ENCODE measurements around the gene GMDS.

GMDS gene

DNA sequence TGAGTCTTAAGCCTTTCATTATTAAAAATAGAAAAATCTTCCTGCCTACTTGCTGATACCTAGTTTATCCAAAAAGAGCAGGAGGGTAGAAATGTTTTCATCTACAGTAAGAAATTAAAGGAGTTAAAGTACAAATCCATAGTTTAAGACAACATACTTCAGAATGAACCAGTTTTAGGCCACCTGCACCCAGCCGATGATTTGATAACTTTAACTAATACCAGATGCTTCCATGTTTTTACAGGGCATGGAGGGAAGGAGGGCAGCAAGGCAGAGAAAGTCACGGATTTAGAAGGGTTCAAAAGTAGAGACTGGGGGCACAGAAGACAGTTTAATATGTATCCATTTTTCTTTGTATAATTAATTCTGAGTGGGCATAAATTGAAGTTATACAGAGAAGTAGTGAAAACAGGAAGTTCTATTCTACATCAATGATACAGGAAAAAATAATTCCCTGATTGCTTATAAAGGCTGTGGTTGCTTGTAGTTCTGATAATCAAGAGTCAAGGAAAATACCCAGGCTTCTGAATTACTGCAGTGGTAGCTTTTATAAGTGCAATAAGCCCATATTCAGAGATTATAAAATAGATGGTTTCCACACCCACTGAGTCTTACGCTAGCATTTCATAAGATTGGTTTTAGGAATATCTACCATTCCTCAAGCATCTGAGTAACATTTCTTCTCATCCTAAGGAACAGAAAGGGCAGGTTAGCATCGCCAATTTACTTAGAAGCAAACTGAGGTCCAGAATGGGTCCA is 72.0 kb downstream of the GMDS start:
- no peak for DNase-seq

DNA sequence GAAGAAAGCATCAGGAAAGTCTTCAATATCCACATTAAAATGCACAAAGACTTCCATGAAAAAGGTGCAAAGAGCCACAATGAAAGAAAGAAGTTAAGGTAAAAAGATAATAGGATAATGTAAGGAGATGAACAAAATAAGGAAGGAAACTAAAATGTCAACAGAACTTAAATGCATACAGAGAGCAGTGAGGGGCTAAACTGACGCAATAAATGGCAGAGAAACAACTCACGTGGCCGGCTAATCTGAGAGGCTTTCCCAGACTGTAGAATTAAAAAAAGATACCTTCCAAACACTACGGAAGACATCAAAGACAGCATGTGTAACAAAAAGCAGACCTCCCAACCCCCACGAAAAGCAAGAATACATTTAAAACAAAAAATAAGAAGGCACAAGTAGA is 73.7 kb downstream of the GMDS start:
- no peak for DNase-seq

DNA sequence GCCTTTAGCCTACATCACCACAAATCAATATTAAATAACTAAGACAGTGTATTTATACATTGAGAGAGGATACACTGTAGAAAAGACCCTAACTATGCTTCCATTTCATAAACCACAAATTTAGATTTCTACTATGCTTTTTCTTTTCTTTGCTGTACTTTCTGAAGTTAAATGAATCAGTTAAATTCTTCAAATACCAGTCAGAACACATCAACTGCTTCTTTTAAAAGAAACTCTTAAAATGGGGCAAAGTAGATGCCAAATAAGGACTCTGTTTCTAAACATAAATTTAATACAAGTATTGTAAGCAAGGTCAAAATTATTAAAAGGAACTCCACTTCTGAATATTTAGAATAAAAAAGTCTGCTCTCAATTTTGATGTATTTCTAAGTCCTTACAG is 76.9 kb downstream of the GMDS start:
- DNase-seq, result no peak

DNA sequence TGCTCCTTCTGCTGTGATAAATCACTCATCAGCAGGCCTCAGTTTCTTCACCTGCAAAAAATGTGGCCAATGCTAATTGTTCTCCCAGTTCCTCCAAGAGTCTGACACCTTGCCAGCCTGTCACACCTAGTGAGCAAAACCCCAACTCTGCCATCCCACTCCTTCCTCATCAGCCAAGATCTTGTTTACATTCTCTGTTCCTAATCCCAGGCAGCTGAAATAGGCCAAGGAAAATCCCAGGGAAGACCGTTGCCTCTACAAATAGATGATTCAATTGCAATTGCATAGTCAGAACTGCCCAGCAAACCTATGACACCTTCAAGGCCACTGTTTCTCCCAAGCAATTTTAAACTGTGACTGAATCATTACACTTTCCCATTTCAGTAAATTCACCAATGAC is 78.7 kb downstream of the GMDS start:
- no peak for DNase-seq

DNA sequence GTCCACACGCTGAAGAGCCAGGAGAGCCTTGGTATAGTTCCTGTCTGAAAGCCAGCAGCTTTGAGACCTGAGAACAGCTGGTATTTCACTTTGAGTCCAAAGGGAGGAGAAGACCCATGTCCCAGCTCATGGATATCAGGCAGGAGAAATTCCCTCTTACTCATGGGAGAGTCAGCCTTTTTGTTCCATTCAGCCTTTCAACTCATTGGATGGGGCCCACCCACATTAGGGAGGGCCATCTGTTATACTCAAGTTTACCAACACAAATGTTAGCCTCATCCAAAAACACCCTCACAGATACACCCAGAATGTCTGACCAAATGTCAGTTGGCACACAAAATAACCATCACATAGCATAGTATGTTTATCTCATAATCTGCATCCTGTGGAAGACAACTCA is 80.1 kb downstream of the GMDS start:
- no peak for DNase-seq

DNA sequence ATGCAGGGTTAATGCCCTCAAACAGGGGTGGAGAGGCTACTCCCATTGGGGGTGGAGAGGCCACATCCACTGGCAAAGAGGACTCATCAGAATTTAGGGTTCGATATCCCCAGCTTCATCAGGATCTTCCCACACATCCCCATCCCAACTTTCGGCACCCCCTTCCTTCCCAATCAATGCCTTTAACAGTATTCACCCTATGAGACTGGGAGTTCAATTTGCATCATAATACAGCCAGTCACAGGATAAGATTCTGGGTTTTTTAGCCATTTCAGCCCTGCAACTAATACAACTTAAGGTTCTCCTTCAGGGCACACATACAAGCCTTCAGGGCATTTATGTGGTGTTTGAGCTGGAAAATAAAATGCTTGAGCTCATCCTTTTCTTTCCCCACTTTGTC is 80.9 kb downstream of the GMDS start:
- no peak for DNase-seq

DNA sequence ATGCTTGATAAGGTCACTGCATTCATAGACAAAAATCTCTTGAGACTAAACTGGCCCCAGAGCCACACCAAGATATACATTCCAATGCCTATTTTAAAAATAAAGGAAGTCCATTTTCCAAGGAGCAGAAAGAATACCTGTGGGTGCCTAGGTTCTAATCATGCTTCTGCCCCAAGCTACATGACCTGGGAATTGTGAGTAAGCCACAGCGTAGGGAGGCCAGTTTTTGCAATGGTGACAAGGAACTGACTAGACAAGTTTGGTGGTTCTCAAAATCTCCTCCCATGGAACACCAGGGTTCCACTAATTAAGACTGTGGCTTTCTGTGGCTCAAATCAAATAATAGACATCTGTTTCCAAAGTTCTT is 83.3 kb downstream of the GMDS start:
- no peak for DNase-seq

DNA sequence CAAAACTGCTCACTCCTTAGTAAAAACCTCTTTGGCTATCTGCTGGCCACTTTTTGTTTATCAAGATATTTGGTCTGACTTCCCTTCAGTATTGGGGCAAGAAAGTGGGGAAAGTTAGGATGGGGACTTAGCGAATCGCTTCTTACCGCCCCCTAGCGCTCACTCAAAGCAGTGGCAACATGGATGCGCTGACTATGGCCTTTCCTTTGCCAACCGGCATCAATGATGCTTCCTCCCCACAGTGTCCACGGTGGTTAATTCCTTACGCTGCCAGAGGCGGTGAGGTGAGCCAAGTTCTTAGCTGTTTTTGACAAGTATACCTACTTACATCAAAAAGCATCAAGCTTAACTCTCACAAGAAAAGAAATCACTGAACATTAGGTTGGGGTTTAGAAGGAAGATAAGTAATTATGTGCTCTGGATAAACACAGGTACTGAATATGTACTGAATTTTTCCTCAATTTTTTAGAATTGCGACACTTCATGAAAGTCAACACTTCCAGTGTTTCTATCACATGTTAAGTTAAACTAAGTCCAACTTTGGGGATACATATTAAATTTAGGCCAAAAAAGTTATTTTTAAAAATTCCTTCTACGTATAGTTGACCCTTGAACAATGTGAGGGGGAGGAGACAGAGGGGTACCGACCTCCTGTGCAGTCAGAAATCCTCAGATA is 86.7 kb downstream of the GMDS start:
- DNase-seq, result no peak

DNA sequence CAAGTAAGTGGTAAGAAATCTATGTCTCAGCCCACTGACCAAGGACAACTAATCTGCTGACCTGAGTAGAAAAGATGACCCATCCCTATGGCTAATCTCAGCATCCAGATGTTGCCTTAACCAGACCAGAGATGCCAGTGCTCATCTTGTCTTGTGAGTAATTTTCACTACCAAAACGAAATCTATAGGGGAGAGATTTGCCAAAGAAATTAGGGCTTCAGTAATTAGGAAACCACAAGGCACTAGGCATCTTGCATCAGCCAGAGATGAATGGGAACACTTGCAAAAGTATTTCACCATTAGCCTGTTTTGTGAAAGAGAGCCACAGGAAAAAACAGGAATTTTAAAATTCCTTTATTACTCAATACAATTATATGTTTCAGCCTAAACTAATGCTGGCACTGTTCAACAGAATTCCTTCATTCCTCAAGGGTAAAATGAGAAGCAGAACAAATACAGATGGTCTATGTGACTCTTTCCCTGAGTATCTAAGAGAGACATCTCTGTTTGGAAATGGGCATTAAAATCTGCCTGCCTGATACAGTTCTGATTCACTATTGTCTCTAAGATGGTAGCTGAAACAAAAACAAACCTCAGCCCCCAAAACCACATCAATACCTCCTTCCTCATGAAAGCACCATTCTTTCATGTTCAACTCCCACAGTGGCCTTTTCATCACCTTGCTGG is 87.8 kb downstream of the GMDS start:
- DNase-seq, result no peak

DNA sequence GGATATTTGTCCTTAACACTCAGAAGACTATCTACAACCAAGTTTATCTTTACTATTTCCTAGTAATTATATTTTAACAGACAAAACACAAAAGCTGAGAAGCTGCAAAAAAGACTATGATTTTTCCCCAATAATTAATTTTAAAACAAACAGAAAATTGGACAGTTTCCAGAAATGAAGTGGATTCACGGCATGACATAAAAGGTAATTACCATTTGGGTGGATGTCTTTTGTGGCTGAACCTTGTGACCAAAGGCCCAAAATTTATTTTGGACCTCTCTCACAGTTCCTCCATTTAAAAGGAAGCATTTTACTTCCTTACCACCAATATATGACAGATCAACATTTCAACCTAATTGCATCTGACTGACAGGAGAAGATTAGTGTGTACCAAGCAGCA is 90.2 kb downstream of the GMDS start:
- no peak for DNase-seq

DNA sequence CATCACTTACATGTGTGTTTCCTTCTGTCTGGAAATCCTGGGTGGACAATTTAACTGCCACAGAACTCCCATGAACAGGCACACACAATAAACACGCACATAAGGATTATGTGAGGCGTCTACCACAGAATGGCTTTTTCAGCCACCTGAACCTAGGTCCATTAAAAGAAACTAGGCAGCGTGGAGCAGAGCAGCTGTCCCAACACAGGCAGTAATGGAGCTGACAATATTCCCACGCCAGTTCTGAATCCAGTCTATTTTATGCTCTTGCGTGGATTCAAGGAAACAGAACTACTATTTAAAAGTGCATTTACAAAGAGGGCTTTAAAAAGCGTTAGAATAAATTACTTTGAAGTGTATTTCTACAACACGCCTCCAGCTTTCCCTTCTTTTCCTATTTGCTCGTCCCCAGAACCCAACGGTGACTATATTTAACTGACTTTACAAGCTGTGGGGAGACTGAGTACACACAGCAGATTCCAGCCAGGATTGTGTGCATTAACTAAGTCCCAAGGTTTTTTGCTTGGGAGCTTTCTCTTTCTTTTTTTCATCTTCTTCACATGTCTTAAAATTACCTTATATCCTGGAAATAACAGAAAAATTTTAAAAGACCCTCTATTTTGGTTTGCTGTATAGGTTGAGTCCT is 95.9 kb downstream of the GMDS start:
- DNase-seq, result no peak

DNA sequence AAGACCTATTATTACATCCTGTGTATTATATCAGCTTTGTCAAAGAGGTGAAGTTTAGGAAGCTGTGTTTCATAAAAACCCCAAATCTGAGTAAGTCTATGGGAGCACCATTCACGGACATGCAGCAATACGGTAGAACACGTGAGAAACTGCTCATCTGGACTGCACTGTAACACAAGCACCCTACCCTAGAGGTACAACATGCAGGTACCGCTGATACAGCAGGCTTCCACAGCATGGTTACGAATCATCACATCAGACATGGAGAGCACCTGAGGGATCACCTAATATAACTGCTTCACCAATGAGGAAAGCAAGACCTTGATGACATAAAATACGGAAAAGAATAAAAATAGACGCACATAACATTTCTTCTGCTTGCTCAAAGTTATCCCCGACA is 96.7 kb downstream of the GMDS start:
- no peak for DNase-seq

DNA sequence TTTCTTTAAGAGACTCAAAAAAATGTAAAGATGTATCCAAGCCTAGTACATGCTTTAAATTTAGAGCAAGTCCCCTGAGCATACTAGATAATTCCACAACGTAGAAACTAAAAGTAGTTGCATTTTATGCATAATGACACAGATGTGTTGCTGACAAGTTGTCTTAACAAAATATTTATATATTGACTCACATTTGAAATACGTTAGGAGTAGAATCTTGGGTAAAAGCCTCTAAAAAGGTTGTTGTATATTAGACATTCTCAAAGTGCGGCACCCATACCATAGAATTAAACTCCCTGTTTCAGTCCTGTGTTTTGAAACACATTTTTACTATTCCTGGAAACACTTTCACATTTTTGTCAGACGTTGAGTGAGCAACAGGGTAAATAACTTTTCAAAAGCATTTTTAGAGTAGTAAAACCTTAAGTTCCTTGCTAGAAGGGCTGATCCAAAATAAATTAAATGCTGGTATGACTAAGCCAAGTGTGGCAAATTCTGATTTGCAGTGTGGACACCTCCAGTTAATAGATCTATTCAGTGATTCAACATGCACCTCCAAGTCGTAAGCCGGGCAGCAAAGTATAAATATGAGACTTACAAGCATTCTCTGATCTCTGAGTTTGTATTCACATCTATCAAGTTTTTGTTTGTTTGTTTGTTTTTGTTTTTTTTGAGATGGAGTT is 97.5 kb downstream of the GMDS start:
- no peak for DNase-seq

DNA sequence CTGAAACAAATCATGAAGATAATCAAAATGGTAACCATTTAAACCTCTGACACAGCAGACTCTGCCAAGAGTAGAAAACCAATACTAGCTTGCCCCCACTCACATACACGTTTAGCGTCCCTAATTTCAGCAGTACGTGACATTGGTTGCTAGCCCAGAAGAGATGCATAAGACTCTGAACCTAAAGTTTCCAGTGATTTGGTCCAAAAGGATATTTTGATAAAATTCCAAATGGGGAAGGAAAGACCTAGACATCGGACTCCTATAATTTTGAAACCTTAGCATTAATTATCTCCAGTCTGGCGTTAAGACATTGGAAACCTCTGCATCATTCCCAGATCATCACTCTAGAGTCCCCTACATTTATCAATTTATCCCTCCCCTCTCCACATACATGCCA is 98.1 kb downstream of the GMDS start:
- no peak for DNase-seq

DNA sequence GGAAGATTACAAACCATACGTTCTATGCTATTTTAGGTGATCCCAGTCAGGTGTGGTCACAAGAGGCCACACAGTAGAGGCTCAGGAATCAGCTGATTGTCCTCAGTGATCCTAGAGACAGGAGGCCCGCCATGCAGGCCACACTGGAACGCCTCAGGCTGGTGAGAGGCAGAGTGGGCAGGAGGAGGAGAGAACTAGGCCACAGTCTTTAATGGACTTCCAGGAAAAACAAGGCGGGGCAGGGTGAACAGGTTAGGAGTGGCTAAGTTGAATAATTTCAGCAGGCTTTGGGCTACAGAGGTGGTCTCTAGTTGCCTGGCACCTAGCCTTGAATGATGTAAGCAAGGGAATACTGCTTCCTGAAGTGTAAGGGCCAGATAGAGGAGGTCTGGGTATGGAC is 101.2 kb downstream of the GMDS start:
- no peak for DNase-seq

DNA sequence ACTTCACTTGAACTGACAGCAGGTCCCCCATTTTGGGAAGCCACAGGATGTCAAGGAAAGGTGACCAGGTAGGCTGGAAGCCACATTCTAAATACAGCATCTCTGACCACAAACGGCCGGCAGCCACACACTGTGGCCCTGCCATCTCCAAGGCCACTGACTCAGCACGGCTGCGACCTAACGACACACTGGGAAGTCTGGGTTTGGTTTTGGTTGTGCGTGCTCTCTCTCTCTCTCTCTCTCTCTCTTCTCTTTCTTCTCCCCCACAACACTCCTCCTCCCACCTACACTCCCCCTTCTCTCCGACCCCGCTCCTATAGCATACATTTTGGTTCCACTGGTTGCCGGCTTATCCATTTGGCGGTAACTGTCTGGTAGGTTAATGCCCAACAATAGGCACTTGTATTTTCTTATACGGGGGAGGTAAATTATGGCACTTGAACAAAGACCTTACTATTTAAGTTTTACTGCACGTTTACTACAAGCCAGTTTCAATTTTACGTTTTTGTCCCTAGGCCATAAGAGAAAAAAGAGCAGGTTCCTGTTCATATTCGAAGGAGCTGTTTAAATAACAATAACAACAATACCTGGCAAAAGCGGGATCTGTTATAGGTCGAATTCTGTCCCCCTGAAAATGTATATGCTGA is 103.6 kb downstream of the GMDS start:
- no peak for DNase-seq

DNA sequence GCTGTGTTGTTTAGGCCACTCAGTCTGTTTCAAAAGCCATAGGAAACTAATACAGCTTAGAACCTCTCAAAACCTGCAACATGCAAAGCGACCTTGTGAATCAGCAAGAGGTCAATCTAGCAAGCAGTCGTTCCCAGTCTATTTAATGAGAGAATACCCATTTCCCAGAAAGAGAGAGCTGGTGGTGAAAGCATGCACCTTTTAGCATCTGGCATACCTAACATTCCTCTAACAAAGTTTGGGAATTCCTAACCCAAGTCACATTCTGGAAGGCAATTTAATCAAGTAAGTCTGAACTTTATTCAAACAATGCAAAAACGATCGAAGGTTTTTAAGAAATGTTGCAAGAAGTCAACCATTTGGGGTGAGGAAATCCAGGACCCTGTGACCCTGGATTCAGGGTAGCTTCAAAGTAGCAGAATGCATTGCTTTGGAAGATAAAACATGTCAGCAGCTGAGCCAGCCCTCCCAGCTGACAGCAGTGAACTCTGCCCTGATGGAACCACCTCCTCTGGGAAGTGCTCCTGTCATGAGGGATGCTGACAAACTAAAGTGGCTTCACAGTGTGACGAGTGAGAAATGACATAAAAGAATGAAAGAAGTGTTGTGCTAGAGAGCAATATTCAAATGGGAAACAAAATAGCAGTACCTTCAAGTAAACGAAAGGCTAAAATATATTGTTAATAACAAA is 104.8 kb downstream of the GMDS start:
- DNase-seq, result no peak

DNA sequence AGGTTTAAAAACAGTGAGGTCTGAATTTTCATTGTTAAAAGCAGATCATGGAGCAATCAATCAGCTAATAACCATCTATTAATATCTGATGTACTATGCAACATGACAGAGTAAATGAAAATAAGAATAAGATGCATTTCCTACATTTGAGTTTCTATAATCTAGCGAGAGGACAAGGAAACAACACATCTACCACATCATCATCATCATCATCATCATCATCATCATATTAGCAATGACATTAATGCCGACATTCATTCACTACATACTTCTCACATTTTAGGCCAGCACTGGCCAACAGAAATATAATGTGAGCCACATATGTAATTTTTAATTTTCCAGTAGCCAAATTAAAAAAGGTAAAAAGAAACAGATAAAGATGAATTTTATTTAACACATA is 110.0 kb downstream of the GMDS start:
- DNase-seq, result no peak

DNA sequence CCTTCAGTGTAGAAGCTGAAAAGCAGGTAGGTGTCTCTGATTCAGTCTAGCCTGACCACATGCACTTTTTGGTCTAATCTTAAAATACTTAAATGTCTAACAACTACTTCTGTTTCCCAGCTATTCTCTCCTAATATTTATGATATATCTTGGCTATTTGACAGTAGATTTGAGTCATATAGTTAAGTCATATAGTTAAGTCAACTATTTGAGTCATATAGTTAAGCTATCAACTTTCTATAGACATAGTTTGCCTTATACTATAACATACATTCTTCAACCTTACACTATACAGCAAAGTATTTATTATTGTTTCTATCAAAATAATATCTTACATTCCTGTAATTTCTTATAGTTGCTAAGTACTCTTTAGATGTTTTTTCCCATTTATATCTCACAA is 110.9 kb downstream of the GMDS start:
- no peak for DNase-seq

DNA sequence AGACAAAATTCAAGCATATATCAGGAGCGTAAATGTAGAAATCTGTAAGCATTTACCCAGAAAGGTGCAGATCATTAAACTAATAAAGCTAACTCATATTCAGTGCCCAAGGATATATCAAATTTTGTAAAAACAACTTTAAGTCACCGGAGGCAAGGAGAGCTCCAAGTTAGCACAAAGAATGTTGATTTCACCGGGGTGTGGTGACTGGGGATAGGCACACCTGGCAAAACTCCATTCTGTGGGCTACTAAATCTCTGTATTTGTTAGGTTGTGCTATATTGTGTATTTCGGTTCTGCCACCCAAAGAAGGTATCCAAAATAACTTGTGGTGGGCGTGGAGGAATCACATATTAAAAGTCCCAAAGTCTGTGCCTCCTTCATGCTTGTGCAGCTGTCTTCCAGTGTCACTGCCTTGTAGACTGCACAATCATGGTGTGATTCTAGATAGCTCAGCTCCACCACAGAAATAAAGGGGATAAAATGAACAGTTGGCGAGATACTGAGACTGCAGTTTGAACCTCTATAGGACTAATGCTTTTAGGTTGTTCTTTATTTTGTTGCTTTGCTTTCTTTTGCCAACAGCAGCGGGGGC is 111.6 kb downstream of the GMDS start:
- no peak for DNase-seq

DNA sequence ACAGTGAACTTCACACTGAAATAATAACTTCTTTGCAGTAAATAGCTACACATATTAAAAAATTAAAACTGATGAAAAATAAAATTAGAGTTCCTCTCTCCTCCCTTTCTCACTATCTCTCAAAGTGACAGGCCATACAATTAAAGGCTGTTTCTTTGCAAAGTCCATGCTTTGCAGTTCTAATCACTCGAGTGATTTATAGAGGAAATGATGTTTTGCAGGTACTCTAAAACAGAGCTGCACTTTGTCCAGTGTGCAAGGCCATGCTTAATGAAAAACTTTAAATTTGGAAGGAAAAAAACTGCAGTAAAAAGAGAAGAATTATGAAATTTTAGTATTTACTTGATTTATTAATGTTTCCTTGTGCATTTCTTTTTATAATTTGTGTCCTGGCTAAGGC is 112.5 kb downstream of the GMDS start:
- no peak for DNase-seq

DNA sequence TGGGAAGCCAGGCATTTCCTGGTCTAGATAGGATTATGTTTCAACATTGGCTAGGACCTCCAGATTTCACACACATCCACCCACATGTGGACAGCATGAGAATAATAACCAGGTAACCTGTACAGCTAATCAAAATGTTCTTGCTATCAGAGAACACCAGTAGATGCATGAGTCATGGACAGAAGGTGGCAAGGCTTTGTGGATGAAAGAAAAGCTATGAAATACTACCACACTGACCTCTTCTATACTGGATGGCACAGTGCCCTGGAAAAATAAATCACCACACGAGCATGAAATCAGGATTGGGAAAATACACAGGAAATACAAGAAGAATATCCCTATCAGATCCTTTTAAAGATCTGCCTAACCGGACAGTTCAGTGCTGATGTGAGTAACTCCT is 113.0 kb downstream of the GMDS start:
- no peak for DNase-seq

Measured in activated T-cell treated with anti-CD3 and anti-CD28 coated beads, Interleukin-2, amount 50 U/mL, for 48 hours (primary cell).